Epithelial cell of proximal tubule (primary cell): Measurements from ENCODE around the gene PLGRKT. TPM values are rescaled to one million over a fixed set of nuclear protein-coding genes. Genes with fewer than 3 reads are reported as not detected.
A peak's percentile ranks its signal among the peaks of the same experiment; 100 is the strongest.

Source experiments
- DNase-seq: peaks from one replicate; pipeline ENCODE4 v3.0.0-alpha.2; 2011; ENCODE audit warnings: low read depth
- H3K4me3 ChIP-seq: 2 replicates; pipeline ENCODE4 v1.5.1; 2011; ENCODE audit warnings: low read depth, mild to moderate bottlenecking, low read length
- CTCF ChIP-seq: conservative IDR thresholded peaks from 2 replicates; pipeline ENCODE4 v1.5.1; 2012; ENCODE audit warnings: low read depth, mild to moderate bottlenecking, low read length
- total RNA-seq: library from RNA; depleted of rRNA; stranded (reverse); fragments of >200 nt; gene quantifications from 2 replicates; pipeline ENCODE4 v1.2.3, GENCODE V29; 2015

The PLGRKT gene
- total RNA-seq, 1 donor from 2014 or later = 28.5 TPM

- no peak overlapping the region for H3K4me3 ChIP-seq
- no peak for TF ChIP-seq CTCF
- no peak for DNase-seq
Measured at GRCh38 chr9:5429873-5430564, 7.7 kb downstream of the PLGRKT start.

GRCh38 chr9:5428794-5429528 lies 8.8 kb downstream of the PLGRKT start:
- no peak for DNase-seq
- peak; percentile 32 for TF ChIP-seq CTCF
- no peak overlapping the region for H3K4me3 ChIP-seq

GRCh38 chr9:5428172-5428571 lies 9.6 kb downstream of the PLGRKT start:
- DNase-seq = no peak
- no peak for TF ChIP-seq CTCF
- H3K4me3 ChIP-seq = no peak overlapping the region

GRCh38 chr9:5427005-5427404 lies 10.7 kb downstream of the PLGRKT start:
- no peak for TF ChIP-seq CTCF
- DNase-seq = no peak
- H3K4me3 ChIP-seq = no peak overlapping the region

- peak; percentile 59 for TF ChIP-seq CTCF
- no peak overlapping the region for H3K4me3 ChIP-seq
- no peak for DNase-seq
Measured at GRCh38 chr9:5425006-5425628, 12.6 kb downstream of the PLGRKT start.

- TF ChIP-seq CTCF = no peak
- no peak for DNase-seq
- H3K4me3 ChIP-seq = no peak overlapping the region
Measured at GRCh38 chr9:5422276-5422675, 15.4 kb downstream of the PLGRKT start.

GRCh38 chr9:5421163-5421562 lies 16.6 kb downstream of the PLGRKT start:
- no peak for DNase-seq
- no peak overlapping the region for H3K4me3 ChIP-seq
- no peak for TF ChIP-seq CTCF
